ENCODE measurements around the gene CEBPA.

DNA sequence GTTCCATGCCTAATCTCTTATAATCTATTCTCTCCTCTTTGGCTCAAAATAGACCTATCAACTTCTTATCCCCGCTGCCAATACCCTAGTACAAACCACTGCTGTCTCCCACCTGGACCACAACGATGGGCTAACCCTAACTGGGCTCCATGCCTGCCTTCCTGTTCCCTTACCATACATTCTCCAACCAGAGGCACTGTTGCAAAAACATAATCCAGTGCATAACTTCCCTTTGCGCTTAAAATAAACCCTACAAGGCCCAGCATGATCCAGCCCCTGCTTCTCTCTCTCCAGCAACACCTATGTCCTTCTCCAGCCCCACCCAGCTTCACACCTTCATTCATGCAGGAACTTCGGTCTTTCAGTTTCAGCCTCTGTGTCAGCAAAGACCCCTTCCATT, 27.4 kb upstream of the CEBPA start:
- TF ChIP-seq, protein P1, sequence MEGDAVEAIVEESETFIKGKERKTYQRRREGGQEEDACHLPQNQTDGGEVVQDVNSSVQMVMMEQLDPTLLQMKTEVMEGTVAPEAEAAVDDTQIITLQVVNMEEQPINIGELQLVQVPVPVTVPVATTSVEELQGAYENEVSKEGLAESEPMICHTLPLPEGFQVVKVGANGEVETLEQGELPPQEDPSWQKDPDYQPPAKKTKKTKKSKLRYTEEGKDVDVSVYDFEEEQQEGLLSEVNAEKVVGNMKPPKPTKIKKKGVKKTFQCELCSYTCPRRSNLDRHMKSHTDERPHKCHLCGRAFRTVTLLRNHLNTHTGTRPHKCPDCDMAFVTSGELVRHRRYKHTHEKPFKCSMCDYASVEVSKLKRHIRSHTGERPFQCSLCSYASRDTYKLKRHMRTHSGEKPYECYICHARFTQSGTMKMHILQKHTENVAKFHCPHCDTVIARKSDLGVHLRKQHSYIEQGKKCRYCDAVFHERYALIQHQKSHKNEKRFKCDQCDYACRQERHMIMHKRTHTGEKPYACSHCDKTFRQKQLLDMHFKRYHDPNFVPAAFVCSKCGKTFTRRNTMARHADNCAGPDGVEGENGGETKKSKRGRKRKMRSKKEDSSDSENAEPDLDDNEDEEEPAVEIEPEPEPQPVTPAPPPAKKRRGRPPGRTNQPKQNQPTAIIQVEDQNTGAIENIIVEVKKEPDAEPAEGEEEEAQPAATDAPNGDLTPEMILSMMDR (IDR thresholded peaks at IDR 0.05), result no peak
- no peak for TF ChIP-seq POLR2A (IDR thresholded peaks at IDR 0.05)
